NCI-H2171 (cell line): ENCODE measurements around the gene JKAMP.
"Not testable (repeated sequence)": the region's sequence is repeated elsewhere in the genome, so short reads cannot be mapped to it uniquely, and the experiment has no call there.

Experiments used
- DNase-seq: peaks from one replicate; lab custom pipeline; 2025; lab: John Stamatoyannopoulos, UW

Gene JKAMP

GRCh38 chr14:59483819-59484638, at the start of gene JKAMP, which contains the start of gene L3HYPDH:
Gene JKAMP (plus strand): TSS chr14:59484517. CDS start chr14:59484590, 73 bp downstream.
Gene L3HYPDH (minus strand): TSS chr14:59484408. CDS start chr14:59484316, 92 bp downstream.
- peak; percentile 100 for DNase-seq

- no peak for DNase-seq
Measured at GRCh38 chr14:59435101-59435500, 49.2 kb upstream of the JKAMP start.

- no peak for DNase-seq
Measured at GRCh38 chr14:59435987-59436386, 48.3 kb upstream of the JKAMP start.

GRCh38 chr14:59438195-59438647, 46.1 kb upstream of the JKAMP start:
- DNase-seq: no peak

- no peak for DNase-seq
Measured at GRCh38 chr14:59439256-59439965, 44.9 kb upstream of the JKAMP start.

GRCh38 chr14:59448673-59449072, 35.6 kb upstream of the JKAMP start:
- DNase-seq: not testable (repeated sequence)

- DNase-seq: no peak
Measured at GRCh38 chr14:59450716-59451115, 33.6 kb upstream of the JKAMP start.

- DNase-seq: no peak
Measured at GRCh38 chr14:59451849-59452248, 32.5 kb upstream of the JKAMP start.

GRCh38 chr14:59454139-59454538, 30.2 kb upstream of the JKAMP start:
- no peak for DNase-seq

GRCh38 chr14:59455411-59455810, 28.9 kb upstream of the JKAMP start:
- DNase-seq: no peak

- no peak for DNase-seq
Measured at GRCh38 chr14:59458486-59458885, 25.8 kb upstream of the JKAMP start.

GRCh38 chr14:59460378-59460777, 23.9 kb upstream of the JKAMP start:
- no peak for DNase-seq

- DNase-seq: no peak
Measured at GRCh38 chr14:59461891-59462290, 22.4 kb upstream of the JKAMP start.

- no peak for DNase-seq
Measured at GRCh38 chr14:59463787-59464485, 20.4 kb upstream of the JKAMP start.

GRCh38 chr14:59464486-59465315, 19.6 kb upstream of the JKAMP start:
- peak; percentile 62 for DNase-seq

- peak; percentile 13 for DNase-seq
Measured at GRCh38 chr14:59465316-59466135, 18.8 kb upstream of the JKAMP start, which contains the start of gene GPR135. Gene GPR135 (minus strand): TSS chr14:59465380. CDS start chr14:59465226, 154 bp downstream.

GRCh38 chr14:59474172-59474571, 10.1 kb upstream of the JKAMP start:
- no peak for DNase-seq

- DNase-seq: no peak
Measured at GRCh38 chr14:59475709-59476108, 8.6 kb upstream of the JKAMP start.

- DNase-seq: no peak
Measured at GRCh38 chr14:59478540-59478939, 5.8 kb upstream of the JKAMP start.

- DNase-seq: no peak
Measured at GRCh38 chr14:59480166-59480565, 4.2 kb upstream of the JKAMP start.

- DNase-seq: no peak
Measured at GRCh38 chr14:59481407-59481806, 2.9 kb upstream of the JKAMP start.
